GM18507 (cell line): ENCODE measurements around the gene FIZ1.

Experiments
- DNase-seq: peaks from one replicate; pipeline ENCODE4 v3.0.0; 2011; ENCODE audit warnings: low read depth; ENCODE audit not compliant: insufficient read length; ENCODE audit errors: extremely low spot score
- FAIRE-seq: peaks from 2 replicates; lab custom pipeline; 2011; peaks lifted over from hg19 to GRCh38; lab: Jason Lieb, UNC

The FIZ1 gene, protein sequence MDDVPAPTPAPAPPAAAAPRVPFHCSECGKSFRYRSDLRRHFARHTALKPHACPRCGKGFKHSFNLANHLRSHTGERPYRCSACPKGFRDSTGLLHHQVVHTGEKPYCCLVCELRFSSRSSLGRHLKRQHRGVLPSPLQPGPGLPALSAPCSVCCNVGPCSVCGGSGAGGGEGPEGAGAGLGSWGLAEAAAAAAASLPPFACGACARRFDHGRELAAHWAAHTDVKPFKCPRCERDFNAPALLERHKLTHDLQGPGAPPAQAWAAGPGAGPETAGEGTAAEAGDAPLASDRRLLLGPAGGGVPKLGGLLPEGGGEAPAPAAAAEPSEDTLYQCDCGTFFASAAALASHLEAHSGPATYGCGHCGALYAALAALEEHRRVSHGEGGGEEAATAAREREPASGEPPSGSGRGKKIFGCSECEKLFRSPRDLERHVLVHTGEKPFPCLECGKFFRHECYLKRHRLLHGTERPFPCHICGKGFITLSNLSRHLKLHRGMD

GRCh38 chr19:55599468-55599841, at the start of gene FIZ1:
FIZ1 (minus strand) TSS chr19:55599517; CDS start chr19:55597865, 1,652 bp downstream.
- DNase-seq (peak; percentile 55), FAIRE-seq (no peak)

DNA sequence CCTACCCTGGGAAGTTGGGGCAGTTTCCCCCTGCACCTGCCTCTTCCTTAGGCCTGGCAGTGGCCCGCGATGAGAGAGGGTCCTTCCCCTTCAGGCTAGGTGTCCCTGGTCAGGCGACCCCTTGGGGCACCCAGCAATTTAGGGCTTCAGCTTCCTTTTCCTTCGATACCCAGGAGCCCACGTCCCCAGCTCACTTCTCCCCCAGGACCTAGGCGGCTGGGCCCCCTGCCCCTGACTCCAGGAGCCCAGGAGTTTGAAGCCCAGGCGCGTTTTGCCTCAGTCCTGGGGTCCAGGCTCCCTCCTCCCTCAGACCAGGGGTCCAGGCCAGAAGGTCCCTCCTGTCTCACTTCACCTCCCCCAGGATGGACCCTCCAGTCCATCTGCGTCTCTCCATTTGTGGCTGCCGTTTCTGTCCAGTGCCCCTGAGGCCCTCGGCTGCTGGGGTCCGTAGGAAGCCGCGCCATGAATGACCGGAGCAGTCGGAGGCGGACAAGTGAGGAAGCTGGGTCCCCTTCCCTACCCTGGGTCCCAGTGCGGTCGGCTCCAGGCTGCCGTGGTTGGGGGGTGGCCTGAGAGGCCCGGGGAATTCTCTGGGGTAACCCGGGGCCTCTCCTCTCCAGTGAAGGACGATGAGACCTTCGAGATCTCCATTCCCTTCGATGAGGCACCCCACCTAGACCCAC, 49.4 kb upstream of the FIZ1 start:
- FAIRE-seq = no peak

DNA sequence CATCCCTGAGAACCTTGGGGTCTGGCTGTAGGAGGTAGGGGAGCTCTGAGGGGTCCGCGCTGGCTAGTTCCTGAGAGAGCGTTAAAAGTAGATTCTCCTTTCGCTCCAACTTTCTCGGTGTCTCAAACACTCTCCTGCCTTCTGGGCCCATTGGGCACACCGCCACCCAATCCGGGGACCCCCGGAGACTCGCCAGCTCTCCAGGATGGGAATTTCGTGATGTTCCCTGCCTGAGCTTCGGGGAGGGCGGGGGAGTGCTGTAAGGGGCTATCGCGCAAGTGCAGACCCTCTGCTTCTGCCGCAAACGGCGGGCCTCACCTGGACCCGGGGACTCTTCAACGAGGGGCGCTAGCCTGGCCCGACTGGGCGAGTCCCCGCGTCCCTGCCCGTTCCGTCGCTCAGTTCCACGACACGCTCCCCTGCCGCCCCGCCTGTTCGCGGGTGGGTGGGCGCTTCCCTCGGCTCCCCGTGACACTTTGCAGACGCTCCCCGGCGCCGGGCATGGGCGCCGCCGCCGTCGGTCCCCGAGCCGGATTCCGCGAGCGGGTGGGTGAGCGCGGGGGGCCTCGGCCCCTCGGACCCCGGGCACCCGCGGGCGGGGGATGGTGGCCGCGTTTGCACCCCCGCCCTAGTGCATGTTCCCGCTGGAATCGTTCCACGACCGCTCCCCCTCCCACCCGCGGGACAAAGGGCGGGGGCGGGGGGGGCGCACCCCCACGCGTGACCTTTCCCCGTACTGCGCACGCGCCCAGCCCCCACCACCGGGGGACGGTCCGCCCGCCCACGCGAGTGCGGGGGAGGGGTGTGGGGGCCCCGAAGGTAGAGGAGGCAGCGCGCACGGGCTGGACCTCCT, 48.6 kb upstream of the FIZ1 start, which contains the start of gene CCDC106:
CCDC106 (plus strand) TSS at position 481 of the 853 bp plus-strand sequence. CDS start 835 bp downstream, outside the sequence.
- peak; percentile 78 for FAIRE-seq
- no peak for DNase-seq

More for the DNA sequence above, 49.4 kb upstream of the FIZ1 start:
- no peak for DNase-seq

DNA sequence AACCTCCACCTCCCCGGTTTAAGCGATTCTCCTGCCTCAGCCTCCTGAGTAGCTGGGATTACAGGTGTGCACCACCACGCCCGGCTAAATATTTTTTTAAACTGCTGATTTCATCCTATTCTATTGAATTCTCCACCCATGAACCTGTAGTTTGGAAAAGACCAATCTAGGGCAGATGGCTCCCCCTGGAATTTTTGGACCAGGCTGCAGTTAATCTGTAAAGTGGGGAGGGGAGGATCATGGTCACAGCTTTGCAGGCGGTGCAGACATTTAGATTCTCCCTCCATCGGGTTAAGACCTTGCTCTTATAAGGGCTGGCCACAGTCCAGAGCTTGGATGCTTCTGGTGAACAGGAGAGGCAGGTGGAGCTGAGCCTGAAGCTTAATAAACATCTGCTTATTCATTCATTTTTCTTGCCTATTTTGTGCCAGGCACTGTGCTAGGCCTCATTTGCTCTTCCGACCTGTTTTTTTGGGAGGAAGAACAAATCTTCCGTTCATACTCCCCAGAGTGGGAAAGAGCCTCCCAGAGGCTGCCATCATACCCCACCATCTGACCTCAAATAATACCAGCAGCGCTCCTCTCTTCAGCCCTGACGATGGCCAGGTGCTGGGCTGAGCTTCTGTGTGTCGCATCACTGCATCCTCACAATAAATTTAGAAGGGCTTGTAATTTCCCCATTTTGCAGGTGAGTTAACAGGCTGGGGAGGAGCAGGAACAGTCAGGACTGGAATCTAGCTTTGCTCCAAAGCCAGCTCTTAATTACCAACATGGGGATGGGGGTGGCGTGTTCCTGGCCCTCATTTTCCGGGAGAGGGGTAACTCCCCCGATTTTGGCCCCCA, 47.8 kb upstream of the FIZ1 start:
- DNase-seq = no peak
- FAIRE-seq = no peak

DNA sequence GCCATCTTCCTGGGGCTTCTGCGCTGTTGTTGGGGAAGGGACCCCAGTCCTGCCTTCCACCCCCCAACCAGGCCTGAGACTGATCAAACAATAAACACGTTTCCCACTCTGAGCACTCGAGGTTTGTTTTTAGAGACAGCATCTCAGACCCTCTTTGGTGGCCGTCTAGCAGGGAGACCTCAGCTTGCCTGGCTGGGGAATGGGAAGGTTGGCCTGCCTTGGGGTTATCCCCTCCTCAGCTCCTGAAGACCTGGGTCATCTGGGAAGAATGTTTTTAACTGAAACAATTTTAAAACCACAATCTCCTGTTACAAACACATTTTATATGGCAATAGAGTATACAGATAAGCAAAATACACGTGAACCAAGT, 46.2 kb upstream of the FIZ1 start:
- DNase-seq (no peak), FAIRE-seq (no peak)

DNA sequence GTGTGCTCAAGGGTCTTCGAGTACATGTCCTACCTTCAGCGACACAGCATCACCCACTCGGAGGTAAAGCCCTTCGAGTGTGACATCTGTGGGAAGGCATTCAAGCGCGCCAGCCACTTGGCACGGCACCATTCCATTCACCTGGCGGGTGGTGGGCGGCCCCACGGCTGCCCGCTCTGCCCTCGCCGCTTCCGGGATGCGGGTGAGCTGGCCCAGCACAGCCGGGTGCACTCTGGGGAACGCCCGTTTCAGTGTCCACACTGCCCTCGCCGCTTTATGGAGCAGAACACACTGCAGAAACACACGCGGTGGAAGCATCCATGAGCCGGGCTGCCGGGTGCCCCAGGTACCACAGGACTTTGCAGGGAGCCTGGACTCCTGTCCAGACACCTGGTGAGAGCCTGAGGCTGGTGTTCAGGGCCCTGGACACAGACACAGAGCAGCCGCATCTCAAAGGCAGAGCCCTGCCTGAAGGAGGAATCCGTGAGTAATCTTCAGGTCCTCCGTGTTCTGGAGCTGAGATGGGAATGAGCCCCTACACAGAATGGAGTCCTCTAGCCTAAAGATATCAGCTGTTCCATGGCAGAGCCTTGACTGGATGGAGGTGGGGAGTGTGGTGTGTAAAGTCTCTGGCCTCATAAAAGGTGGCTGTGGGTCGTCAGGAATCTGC, 45.7 kb upstream of the FIZ1 start:
- DNase-seq = no peak
- FAIRE-seq = no peak

DNA sequence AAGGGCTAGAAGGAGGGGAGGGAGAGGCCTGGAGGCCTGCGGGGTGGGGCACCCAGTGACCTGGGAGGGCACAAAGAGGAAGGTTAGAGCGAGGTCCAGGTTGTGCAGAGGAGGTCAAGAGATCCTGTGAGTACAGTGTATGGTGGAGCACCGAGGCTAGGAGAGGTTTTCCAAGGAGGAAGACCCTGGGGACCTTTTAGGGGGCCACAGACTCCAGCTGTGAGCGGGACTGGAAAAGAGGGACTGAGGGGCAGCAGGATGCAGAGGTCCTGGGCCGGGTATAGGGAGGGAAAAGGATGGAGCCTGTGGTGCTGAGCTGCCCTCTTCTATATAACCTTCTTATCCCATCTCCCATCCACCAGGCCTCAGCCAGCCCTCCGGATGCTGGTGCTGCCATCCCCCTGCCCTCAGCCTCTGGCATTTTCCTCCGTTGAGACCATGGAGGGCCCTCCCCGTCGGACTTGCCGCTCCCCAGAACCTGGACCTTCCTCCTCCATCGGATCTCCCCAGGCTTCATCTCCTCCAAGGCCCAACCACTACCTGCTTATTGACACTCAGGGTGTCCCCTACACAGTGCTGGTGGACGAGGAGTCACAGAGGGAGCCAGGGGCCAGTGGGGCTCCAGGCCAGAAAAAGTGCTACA, 45.0 kb upstream of the FIZ1 start:
- FAIRE-seq (no peak), DNase-seq (no peak)

- FAIRE-seq (no peak), DNase-seq (no peak)
These were observed 44.5 kb upstream of the FIZ1 start for GRCh38 chr19:55643887-55644176.

- FAIRE-seq (peak; percentile 86), DNase-seq (no peak)
These were observed 43.9 kb upstream of the FIZ1 start, which contains the start of gene ZNF581 for GRCh38 chr19:55643003-55643886. ZNF581 (plus strand) TSS chr19:55643649; CDS start chr19:55644572, 923 bp downstream.

DNA sequence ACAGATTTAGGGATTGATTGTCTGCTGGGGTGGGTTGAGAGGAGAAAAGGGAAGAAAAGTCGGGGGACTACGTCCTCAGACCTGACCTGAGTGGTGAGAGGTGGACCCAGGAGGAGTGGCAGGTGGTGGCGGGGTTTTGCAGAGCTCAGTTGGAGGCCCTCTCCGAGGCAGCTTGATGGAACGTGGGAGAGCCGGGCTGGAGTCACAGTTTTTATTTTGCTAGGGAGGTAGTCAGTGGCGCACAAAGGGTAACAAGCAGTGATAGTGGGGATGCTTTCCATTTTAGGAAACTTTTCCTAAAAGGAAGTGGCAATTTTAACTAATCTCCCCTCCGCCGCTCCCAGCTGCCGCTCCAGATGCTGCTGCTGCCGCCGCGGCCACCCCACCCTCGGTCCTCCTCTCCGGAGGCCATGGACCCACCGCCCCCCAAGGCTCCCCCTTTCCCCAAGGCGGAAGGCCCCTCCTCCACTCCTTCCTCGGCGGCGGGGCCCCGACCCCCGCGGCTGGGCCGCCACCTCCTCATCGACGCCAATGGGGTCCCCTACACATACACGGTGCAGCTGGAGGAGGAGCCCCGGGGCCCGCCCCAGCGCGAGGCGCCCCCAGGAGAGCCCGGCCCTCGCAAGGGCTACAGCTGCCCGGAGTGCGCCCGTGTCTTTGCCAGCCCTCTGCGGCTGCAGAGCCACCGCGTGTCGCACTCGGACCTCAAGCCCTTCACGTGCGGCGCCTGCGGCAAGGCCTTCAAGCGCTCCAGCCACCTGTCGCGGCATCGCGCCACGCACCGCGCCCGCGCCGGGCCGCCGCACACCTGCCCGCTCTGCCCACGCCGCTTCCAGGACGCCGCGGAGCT, 43.1 kb upstream of the FIZ1 start:
- peak; percentile 65 for FAIRE-seq
- DNase-seq = no peak

DNA sequence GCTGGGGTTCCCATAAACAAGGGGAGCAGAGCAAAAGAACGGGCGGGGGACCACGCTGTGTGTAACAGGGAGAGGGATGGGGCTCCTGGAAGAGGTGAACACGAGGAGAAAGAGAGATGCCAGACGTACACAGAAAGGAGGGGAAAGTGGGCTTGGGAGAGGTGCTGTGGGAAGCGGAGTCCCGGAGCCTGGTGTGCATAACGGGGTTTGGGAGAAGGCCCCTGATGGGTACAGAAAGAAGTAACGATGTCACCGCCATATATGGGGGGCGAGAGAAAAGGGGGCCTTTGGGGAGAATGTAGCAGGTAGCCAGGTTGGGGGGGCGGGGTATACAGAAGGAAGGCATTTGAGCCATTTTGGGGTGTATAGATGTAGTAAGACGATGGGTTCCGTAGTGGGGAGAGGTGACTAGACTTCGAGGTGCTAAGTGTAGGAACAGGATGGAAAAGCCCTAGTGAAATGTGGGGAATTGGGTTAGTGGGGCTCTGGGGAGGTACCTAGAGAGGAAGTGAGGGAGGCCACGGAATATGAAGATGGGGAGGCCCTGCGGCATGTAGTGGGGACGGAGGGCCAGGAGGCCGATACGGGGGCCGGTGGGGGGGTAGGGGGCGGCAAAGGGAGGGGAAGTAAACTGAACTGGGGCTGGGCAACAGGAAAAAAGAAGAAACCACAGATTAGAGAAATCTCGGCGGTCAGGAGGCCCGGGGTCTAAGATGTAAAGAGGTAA, 42.3 kb upstream of the FIZ1 start:
- DNase-seq (no peak), FAIRE-seq (no peak)

GRCh38 chr19:55640577-55641425, 41.5 kb upstream of the FIZ1 start, which contains the start of gene ZNF580:
ZNF580 (plus strand) TSS chr19:55641002; CDS start chr19:55642509, 1,507 bp downstream.
- peak; percentile 18 for FAIRE-seq
- DNase-seq = no peak

DNA sequence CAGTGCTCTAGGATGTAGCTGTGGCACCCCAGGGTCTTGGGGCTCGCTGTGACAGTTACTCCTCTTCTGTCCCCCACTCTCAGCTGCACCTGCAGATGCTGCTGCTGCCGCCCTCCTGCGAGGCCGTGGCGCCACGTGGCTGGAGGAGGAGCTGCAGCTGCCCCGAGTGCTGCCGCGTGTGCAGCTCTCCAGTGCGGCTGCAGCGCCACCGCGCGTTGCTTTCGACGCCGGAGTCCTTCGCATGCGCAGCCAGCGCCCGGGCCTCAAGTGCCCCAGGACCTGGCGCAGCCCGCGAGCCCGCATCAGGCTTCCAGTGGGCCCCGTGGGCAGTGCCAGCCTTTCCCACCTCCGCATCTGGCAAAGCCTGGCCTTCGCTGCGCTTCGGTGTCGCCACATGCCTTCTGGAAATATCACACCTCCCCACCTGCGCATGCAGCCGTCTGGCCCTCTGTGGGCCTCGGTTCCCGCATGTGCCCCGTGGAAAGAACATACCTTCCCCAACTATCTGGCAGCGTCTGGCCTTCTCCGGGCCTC, 40.8 kb upstream of the FIZ1 start:
- FAIRE-seq (no peak), DNase-seq (no peak)

GRCh38 chr19:55638864-55639359, 39.6 kb upstream of the FIZ1 start:
- DNase-seq = no peak
- peak; percentile 52 for FAIRE-seq
